ENCODE results near the gene IL21R.

GRCh38 chr16:27432558-27432957 is 30.6 kb downstream of the IL21R start:
- TF ChIP-seq, protein P1, sequence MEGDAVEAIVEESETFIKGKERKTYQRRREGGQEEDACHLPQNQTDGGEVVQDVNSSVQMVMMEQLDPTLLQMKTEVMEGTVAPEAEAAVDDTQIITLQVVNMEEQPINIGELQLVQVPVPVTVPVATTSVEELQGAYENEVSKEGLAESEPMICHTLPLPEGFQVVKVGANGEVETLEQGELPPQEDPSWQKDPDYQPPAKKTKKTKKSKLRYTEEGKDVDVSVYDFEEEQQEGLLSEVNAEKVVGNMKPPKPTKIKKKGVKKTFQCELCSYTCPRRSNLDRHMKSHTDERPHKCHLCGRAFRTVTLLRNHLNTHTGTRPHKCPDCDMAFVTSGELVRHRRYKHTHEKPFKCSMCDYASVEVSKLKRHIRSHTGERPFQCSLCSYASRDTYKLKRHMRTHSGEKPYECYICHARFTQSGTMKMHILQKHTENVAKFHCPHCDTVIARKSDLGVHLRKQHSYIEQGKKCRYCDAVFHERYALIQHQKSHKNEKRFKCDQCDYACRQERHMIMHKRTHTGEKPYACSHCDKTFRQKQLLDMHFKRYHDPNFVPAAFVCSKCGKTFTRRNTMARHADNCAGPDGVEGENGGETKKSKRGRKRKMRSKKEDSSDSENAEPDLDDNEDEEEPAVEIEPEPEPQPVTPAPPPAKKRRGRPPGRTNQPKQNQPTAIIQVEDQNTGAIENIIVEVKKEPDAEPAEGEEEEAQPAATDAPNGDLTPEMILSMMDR (IDR thresholded peaks at IDR 0.05; ENCODE audit: low read length), result no peak
- TF ChIP-seq EZH2 (optimal IDR thresholded peaks at IDR 0.05; ENCODE audit: low read depth, low read length), result no peak

Measured in MM.1S (cell line).